Airway epithelial cell (primary cell): Measurements from ENCODE around the gene MRPS18B. TPM values are rescaled to one million over a fixed set of nuclear protein-coding genes. Genes with fewer than 3 reads are reported as not detected.

Source experiments
- total RNA-seq: library from RNA; depleted of rRNA; stranded (reverse); fragments of >200 nt; gene quantifications from 2 replicates; pipeline ENCODE4 v1.2.3, GENCODE V29; 2015

The MRPS18B gene
- total RNA-seq = 46.5 and 60.3 TPM in 2 replicates

GRCh38 chr6:30617565-30618269, at the start of gene MRPS18B:
Gene MRPS18B, plus strand, starts transcription at chr6:30617840. Its CDS starts 26 bp downstream, at chr6:30617866.

DNA sequence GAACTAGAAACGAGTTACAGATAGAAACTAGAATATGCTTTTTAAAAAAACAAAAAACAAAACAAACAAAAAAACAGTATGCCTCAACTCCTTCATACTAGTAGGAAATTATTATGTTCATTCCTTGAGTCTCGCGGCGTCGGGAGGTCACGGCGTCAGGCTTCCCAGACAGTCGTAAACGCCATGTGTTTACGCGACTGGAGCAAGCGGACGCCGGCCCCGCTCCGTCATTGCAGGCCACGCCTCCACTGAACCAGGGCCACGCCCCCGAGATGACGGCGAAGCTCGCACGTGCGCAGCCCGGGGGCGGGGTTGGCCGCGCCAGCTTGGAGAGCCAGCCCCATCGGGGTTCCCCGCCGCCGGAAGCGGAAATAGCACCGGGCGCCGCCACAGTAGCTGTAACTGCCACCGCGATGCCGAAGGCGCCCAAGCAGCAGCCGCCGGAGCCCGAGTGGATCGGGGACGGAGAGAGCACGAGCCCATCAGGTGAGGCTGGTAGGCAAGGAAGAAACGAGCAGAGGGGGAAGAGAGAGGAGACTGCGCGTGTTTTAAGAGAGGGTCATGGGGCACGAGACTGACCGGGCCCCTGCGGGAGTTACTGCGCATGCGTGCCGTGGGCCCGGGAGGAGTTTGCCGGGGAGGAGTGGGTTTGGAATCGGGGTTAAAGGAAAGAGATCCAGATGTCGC, 46.4 kb upstream of the MRPS18B start, which contains the start of gene ABCF1:
Gene ABCF1, plus strand, starts transcription at position 368 of the 687 bp plus-strand sequence. Its CDS starts 46 bp downstream, at position 414.

GRCh38 chr6:30616811-30617564, 652 bp upstream of the MRPS18B start, which contains the start of gene PPP1R10:
Gene PPP1R10, minus strand, starts transcription at chr6:30617243. Its CDS starts 7,299 bp downstream, at chr6:30609944.

GRCh38 chr6:30626484-30627366, 9.1 kb downstream of the MRPS18B start, which contains the start of gene ATAT1:
Gene ATAT1, plus strand, starts transcription at chr6:30626874.

GRCh38 chr6:30646450-30647241, 29.0 kb downstream of the MRPS18B start, which contains the start of gene C6orf136:
Gene C6orf136, plus strand, starts transcription at chr6:30647133. Its CDS starts 99 bp downstream, at chr6:30647232.

DNA sequence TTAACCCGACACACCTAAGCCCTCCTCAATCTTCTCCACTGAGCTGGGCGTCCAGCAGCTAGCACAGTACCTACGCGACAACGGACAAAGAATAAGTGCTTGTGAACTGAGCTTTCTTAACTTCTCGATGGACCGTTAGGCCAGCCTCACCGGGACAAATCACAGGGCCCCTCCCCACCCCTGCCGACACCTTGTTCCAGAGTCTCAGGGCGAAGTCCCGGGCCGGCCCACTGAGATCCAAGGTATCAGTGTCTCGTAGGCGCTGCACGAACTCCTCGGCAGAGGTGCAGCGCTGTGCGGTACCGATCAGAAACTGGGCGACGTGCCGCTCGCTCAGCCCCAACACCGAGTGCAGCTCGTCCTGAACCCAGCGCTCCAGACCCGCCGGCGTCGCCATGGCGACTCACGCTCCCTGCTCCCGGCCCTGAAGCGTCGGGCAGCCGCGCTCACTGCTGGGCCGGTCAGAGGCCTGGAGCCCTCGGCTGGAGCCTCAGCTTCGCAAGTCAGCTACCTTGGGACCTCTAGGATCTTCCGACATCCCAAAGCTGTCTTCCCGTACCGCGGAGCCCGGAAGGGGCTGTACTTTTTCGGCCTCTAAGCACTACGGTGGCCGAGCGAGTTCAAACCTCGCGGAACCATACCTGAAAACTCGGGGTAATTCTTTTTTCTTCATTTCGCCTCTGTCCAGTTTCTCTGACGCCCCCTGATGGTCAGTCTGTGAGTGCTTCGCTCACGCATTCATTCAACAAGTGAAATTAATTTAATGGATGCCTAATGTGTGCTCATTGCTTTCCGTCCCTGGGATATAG, 55.0 kb downstream of the MRPS18B start, which contains the start of gene DHX16:
Gene DHX16, minus strand, starts transcription at position 562 of the 809 bp plus-strand sequence. Its CDS starts 165 bp downstream, at position 397.

Other genes with a start within 250 kb of the MRPS18B start
- 130 and 131 TPM in 2 replicates for gene HLA-E, start 128.3 kb upstream of the MRPS18B start, total RNA-seq
- 36.1 and 49.5 TPM in 2 replicates for gene GNL1, start 61.4 kb upstream of the MRPS18B start, total RNA-seq
- gene PRR3, start 60.5 kb upstream of the MRPS18B start, total RNA-seq = 2.9 and 8.5 TPM in 2 replicates
- gene ABCF1, start 46.4 kb upstream of the MRPS18B start, total RNA-seq = 43.1 and 44.7 TPM in 2 replicates
- 16.3 and 29.3 TPM in 2 replicates for gene PPP1R10, start 597 bp upstream of the MRPS18B start, total RNA-seq
- 4.6 and 5.3 TPM in 2 replicates for gene ATAT1, start 9.0 kb downstream of the MRPS18B start, total RNA-seq
- gene C6orf136, start 29.3 kb downstream of the MRPS18B start, total RNA-seq = 10.2 and 10.6 TPM in 2 replicates
- 25.9 and 36.0 TPM in 2 replicates for gene DHX16, start 55.2 kb downstream of the MRPS18B start, total RNA-seq
- 34.1 and 44.7 TPM in 2 replicates for gene PPP1R18, start 68.8 kb downstream of the MRPS18B start, total RNA-seq
- 7.4 and 13.3 TPM in 2 replicates for gene NRM, start 73.1 kb downstream of the MRPS18B start, total RNA-seq
- 13.8 and 15.9 TPM in 2 replicates for gene MDC1, start 99.4 kb downstream of the MRPS18B start, total RNA-seq
- 601 and 896 TPM in 2 replicates for gene TUBB, start 102.5 kb downstream of the MRPS18B start, total RNA-seq
- gene FLOT1, start 124.8 kb downstream of the MRPS18B start, total RNA-seq = 32.4 and 36.5 TPM in 2 replicates
- 285 and 337 TPM in 2 replicates for gene IER3, start 126.7 kb downstream of the MRPS18B start, total RNA-seq